Right cardiac atrium (tissue), 5 donors: Measurements from ENCODE around the gene RNF215. TPM values are rescaled to one million over a fixed set of nuclear protein-coding genes. Genes with fewer than 3 reads are reported as not detected.
"Not testable (repeated sequence)": the region's sequence is repeated elsewhere in the genome, so short reads cannot be mapped to it uniquely, and the experiment has no call there.

ENCODE experiments used
- ATAC-seq, 2 donors: fragments of 200-7000 bp; cut with Tn5 transposase; one replicate each; pipeline versions ENCODE4 v1.8.0 to v1.9.1; 2020; ENCODE audit warnings: moderate library complexity in 2 of 2, mild to moderate bottlenecking in 1 of 2
- DNase-seq, 3 donors: peaks; one replicate each; pipeline ENCODE4 v3.0.0-alpha.2; 2020
- H3K27ac ChIP-seq: one replicate; pipeline ENCODE4 v1.5.1; 2013; ENCODE audit warnings: mild to moderate bottlenecking, low read length, control low read depth, moderate library complexity
- H3K27me3 ChIP-seq: one replicate; pipeline ENCODE4 v1.6.1; 2013; ENCODE audit not compliant: control insufficient read depth, insufficient read depth
- H3K4me1 ChIP-seq: one replicate; pipeline ENCODE4 v1.6.1; 2013; ENCODE audit warnings: low read length; ENCODE audit not compliant: control insufficient read depth, insufficient read depth
- H3K4me3 ChIP-seq: one replicate; pipeline ENCODE4 v1.5.1; 2013; ENCODE audit warnings: low read length, control low read depth
- H3K9me3 ChIP-seq: one replicate; pipeline ENCODE4 v1.6.1; 2013; ENCODE audit warnings: low read length; ENCODE audit not compliant: control insufficient read depth
- WGBS: extraction: QIAGEN DNeasy Blood & Tissue Kit; methylation state at CpG from one replicate; pipeline ENCODE4 v1.1.7; 2013; 5-methylcytosine and 5-hydroxymethylcytosine counted together
- intact Hi-C, 4 donors: fragments of 100-400 bp; cut with DNase I; formaldehyde crosslinking; loops; one replicate each; pipeline versions ENCODE4 v1.11.0 to v1.14.0; 2022 to 2023
- polyA plus RNA-seq: library from polyadenylated mRNA; stranded (reverse); fragments of 200-250 nt; gene quantifications from one replicate; pipeline ENCODE4 v1.2.3, GENCODE V29; 2013
- total RNA-seq, 4 donors: library from RNA; stranded (reverse); fragmentation: NEBNext Ultra II Directional; extraction: Animal tissue kit (Norgen Biotek cat#: 25700); gene quantifications; one replicate each; pipeline ENCODE4 v1.2.1, GENCODE V29; 2021
- donor health status: healthy with polysubstance abuse.
- donor health status: DM: no; HTN: yes; CAD: no.
- donor health status: DM: no; HTN: no; CAD: no.
- donor health status: DM: no; HTN: yes; CAD: no; lungs with severe emphysema.
- donor health status: DM: yes; HTN: yes; CAD: no.

Gene RNF215
- total and polyA plus RNA-seq, 5 donors, result 5.7 to 17.0 (median 12.2) TPM

DNA sequence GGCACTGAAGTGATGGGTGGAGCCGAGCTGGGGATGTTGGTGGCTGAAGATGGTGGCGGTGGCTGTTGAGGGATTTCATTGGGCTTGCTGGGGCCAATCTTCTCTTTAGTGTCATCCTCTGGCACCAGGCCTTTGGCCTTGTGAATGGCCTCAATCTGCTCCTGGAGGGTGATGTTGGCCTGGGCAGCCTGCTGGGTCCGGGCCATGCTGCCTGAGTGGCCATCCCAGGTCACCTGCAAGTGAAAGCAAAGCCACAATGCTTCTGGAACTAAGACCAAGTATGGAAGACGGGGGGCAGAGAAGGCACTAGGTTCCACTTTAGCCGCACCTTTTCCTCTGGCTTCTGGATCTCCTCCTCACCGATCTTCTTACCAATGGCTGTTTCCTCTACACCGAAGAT, 48.4 kb downstream of the RNF215 start:
- Histone ChIP-seq H3K9me3 (no peaks in the 10 kb centered on the region), H3K27me3 (no peaks in the 10 kb centered on the region), H3K4me3 (no peak overlapping the region), H3K27ac (no peak overlapping the region), H3K4me1 (peaks cover 4% of the 10 kb centered on the region)
- no peak for ATAC-seq
- DNase-seq, result no peak
- intact Hi-C loops, result no loop called here
- WGBS, result 94% methylated on average over 7 of the region's 7 CpGs

DNA sequence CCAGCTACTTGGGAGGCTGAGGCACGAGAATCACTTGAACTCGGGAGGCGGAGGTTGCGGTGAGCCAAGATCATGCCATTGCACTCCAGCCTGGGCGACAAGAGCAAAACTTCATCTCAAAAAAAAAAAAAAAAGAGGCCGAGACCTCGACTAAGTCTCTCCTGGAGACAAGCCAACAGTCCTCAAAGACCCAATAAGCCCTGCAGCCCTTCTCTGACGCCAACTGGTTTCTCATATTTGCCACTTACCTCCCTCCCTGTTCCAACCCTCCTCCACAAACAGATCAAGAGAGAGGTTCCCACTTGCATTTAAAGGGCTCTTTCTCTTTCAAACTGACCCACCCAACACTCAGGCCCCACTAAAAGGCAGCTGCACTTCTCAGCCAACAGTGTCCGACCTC, 48.9 kb downstream of the RNF215 start:
- H3K27ac ChIP-seq, H3K4me1 ChIP-seq, intact Hi-C loops: not testable (repeated sequence)

DNA sequence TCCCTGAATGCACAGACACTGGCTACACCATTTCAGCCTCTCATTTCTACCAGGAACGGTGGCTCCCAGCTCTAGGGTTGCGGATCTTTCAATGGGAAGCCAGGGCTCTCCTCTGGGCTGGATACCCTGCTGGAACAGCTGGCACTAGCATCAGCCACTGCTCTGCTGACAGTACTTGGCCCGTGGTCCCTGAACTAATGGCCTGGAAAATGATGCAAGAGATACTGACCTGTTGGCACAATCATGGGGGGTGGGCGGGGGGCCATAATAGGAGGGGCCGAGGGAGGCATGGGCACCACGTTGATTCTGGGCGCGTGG, 49.8 kb downstream of the RNF215 start:
- ATAC-seq (peak in 1 of 2 donors; percentile 1), DNase-seq (no peak)
- H3K27ac ChIP-seq, result peak overlapping the region; percentile 66

More for the DNA sequence above, 48.9 kb downstream of the RNF215 start:
- DNase-seq, ATAC-seq, H3K4me3 ChIP-seq, H3K27me3 ChIP-seq, H3K9me3 ChIP-seq: not testable (repeated sequence)
- WGBS, result 77% methylated on average over 9 of the region's 9 CpGs

DNA sequence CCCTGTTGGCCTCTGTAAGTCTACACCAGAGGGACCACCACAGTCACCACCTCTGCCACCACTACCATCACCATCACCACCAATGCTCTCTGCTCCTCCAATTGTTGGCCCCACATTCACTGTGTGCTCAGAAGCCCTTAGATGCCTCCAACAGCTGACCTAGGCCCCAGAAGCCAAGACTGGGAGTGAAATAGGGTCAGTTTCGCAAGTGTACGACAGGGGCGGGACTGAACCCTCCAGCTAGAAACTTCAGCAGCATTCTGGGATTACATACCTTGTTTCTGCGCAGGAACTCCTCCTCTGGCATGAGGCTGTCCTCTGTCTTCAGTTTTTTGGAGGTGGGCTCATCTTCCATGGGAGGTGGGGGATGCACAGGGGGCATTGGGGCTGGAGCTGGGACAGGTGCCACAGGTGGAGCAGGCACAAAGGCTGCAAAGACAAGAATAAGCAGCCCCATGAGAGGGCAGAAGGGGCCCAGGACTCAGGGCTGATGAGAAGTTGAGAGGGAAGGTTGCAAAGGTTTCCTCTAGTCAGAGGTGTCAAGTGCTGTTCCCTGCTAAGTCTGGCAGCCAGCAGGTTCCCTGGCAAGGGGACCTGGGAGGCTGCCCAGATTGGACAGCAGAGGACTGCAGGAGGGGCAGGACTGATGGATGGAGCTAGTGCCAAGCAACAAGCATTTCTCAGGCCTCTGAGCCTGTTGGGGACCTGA, 50.3 kb downstream of the RNF215 start:
- intact Hi-C loops, result no loop called here
- H3K4me3 ChIP-seq, result no peak overlapping the region
- WGBS, result 91% methylated on average over 4 of the region's 4 CpGs
- H3K4me1 ChIP-seq, result peaks cover 4% of the 10 kb centered on the region
- no peaks in the 10 kb centered on the region for H3K27me3 ChIP-seq
- DNase-seq, result peak; percentile 58 to 86 (median 85)
- peak overlapping the region; percentile 32 for H3K27ac ChIP-seq
- ATAC-seq, result peak; percentile 66 to 81
- H3K9me3 ChIP-seq, result no peaks in the 10 kb centered on the region

More for the DNA sequence above, 49.8 kb downstream of the RNF215 start:
- no peaks in the 10 kb centered on the region for H3K9me3 ChIP-seq
- peaks cover 4% of the 10 kb centered on the region for H3K4me1 ChIP-seq
- intact Hi-C loops, result no loop called here
- H3K27me3 ChIP-seq, result no peaks in the 10 kb centered on the region
- WGBS, result 73% methylated on average over 8 of the region's 8 CpGs
- no peak overlapping the region for H3K4me3 ChIP-seq

DNA sequence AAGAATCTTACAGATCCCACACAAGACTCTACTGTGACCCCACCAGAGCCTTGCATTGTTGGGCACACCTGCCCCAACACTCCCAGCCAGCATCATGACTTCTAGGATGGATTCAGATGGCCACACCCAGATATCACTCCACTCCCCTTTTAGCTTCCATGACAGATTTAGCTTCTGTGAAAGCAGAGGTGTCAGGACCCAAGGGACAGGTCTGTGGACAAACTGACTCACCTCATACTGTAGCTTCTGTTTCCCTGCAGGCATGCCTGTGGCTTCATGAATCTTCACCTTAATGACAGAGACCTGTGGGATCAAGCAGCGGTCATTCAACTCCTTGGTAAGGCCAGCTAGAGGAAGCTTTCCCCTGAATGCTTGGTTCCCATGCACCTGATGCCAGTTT, 52.0 kb downstream of the RNF215 start:
- H3K4me3 ChIP-seq, result no peak overlapping the region
- H3K27me3 ChIP-seq, result no peaks in the 10 kb centered on the region
- H3K4me1 ChIP-seq, result peaks cover 4% of the 10 kb centered on the region
- H3K9me3 ChIP-seq, result no peaks in the 10 kb centered on the region
- ATAC-seq, result no peak
- 100% methylated on average over 1 of the region's 1 CpG for WGBS
- no peak for DNase-seq
- intact Hi-C loops, result no loop called here
- no peak overlapping the region for H3K27ac ChIP-seq

DNA sequence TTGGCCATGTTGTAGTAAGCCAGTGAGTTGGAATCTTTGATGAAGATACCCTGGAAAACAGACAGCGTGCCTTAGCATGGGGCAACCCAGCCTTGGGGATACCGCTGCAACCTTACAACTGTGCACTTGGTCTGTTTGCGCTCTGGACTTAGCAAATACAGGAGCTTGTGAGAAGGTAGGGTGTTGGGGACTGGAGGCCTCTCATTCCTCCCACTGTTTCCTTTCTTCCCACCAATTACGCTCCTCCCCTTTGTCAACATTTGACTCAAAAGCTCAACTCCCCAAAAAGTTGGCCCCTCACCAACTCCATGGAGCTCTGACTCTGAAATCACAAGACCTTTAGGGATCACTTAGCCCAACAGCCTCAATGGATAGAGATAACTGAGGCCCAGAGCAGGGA, 52.6 kb downstream of the RNF215 start:
- H3K4me1 ChIP-seq, result peaks cover 4% of the 10 kb centered on the region
- no peaks in the 10 kb centered on the region for H3K9me3 ChIP-seq
- WGBS, result 92% methylated on average over 4 of the region's 4 CpGs
- H3K4me3 ChIP-seq, result no peak overlapping the region
- ATAC-seq (no peak), DNase-seq (no peak)
- no peak overlapping the region for H3K27ac ChIP-seq
- H3K27me3 ChIP-seq, result no peaks in the 10 kb centered on the region
- intact Hi-C loops, result loop anchor here in 1 of 4 donors (5.0 kb wide), 1 partner anchor 42 kb away; no protein-coding TSS in a partner anchor

DNA sequence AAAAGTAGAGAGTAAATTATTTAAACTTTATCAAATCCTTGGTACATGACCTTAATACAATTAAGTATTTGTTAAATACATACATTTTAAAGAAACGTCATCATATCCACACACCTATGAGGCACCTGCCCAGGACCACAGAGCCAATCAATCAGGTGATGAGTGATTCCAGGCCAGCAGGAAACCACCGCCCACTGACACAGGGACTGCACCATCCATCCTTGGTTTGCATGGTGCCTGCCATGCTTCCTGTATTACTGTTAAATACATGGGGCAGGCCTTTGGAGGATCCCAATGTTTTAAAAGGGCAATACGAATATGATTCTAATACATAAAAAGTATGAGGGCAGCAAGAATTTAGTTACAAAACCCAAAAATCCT, 53.5 kb downstream of the RNF215 start:
- no peak for DNase-seq

DNA sequence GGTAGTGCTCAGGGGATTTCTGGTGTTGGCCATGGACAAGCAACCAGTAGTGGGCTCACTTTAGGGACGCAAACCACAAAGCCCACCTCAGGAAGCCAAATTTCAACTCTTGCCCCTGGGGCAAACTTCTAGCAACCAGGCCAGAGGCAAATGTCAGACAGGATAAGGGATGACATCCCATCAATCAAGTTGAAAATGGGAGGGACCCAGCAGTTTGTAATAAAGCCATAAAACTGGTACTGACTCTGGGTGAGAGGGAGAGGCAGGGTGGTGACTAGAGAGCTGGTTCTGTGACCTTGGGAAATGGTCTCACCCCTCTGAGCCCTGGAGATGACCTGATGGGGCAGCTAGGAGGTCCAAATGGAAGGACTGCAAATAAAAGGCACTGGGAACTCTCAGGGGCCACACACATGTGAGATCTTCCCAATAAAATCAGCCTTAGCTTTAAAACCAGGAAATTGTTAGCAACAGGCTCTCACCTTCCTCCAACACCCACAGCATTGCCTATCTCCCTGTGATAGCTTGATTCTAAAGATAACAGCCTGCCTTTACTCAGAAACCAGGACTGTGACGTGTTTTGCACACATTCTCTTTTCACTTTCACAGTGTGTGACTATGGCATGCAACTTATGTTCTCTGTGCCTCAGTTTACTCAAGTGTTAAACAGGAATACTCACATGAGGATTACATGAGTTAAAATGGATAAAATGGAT, 54.1 kb downstream of the RNF215 start:
- intact Hi-C loops, result loop anchor here in 1 of 4 donors (5.0 kb wide), 1 partner anchor 41 kb away; no protein-coding TSS in a partner anchor
- WGBS, result 81% methylated on average over 2 of the region's 2 CpGs

More for the DNA sequence above, 53.5 kb downstream of the RNF215 start:
- no peak overlapping the region for H3K27ac ChIP-seq
- no peak for ATAC-seq
- peaks cover 4% of the 10 kb centered on the region for H3K4me1 ChIP-seq
- no peaks in the 10 kb centered on the region for H3K27me3 ChIP-seq
- intact Hi-C loops, result loop anchor here in 1 of 4 donors (5.0 kb wide), 1 partner anchor 41 kb away; no protein-coding TSS in a partner anchor
- no peaks in the 10 kb centered on the region for H3K9me3 ChIP-seq
- no peak overlapping the region for H3K4me3 ChIP-seq
- 88% methylated on average over 3 of the region's 3 CpGs for WGBS

DNA sequence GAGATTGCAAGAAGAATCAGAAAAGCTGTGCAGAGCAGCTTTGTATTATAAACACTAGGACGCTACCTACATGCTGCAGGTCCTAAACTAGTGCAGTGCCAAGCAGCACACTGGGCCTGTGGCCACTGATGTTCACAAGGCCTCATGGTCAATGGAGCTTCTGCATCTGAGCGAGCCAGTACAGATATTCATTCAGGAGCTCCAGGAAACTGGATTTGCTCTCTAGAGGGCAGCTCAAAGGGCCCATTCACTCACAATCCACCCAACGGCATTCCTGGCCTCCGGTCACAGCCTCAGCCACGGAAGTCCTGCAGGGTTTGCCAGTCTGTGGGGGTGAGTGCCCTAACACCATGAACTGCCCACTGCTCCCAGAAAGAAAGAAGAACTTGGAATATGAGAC, 54.7 kb downstream of the RNF215 start:
- Histone ChIP-seq H3K27ac (no peak overlapping the region), H3K4me3 (no peak overlapping the region), H3K27me3 (no peaks in the 10 kb centered on the region), H3K9me3 (no peaks in the 10 kb centered on the region), H3K4me1 (peaks cover 4% of the 10 kb centered on the region)
- DNase-seq (no peak), ATAC-seq (no peak)
- 76% methylated on average over 5 of the region's 5 CpGs for WGBS
- intact Hi-C loops, result loop anchor here in 1 of 4 donors (5.0 kb wide), 1 partner anchor 40 kb away; no protein-coding TSS in a partner anchor

More for the DNA sequence above, 54.1 kb downstream of the RNF215 start:
- Histone ChIP-seq H3K9me3 (no peaks in the 10 kb centered on the region), H3K27me3 (no peaks in the 10 kb centered on the region), H3K4me3 (no peak overlapping the region), H3K27ac (no peak overlapping the region), H3K4me1 (peaks cover 4% of the 10 kb centered on the region)
- DNase-seq (no peak), ATAC-seq (no peak)
